ENCODE data around the gene GDF11. TPM values are rescaled to one million over a fixed set of nuclear protein-coding genes. Genes with fewer than 3 reads are reported as not detected.

The GDF11 gene
- total RNA-seq, 1 experiment from 2014 or later, result 9.4 TPM

DNA sequence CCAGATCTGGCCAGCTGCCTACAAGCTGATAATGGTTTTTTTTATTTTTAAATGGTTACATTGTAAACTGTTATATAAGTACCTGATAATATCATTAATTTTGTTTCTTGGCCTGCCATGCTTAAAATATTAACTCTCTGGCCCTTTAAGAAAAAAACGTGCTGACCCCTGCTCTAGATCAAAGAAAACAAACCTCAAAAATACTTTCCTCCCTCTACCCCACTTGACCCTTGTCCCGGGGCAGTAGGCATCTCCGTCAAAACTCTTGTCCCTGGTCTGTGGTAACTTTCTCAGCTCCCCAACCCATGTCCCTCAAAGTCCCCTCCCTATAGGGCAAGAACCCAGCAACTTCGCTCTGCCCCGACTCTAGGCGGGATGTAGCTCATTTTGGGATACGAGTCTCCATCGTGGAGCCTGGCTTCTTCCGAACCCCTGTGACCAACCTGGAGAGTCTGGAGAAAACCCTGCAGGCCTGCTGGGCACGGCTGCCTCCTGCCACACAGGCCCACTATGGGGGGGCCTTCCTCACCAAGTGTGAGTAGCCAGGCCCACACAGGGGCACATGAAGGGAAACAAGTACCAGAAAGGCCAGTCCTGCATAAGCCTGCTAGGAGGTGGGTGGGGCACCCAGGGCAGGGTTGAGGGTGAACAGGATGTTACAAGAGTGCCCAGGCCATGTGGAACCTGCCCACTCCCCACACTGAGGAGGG is 19.3 kb upstream of the GDF11 start:
- peak in 1 of 2 experiments; percentile 15 for DNase-seq
- no peak overlapping the region for H3K27ac ChIP-seq
- no peaks in the 10 kb centered on the region for H3K9me2 ChIP-seq (ENCODE audit: insufficient read depth)
- peaks cover 21% of the 10 kb centered on the region for H3K79me2 ChIP-seq (ENCODE audit: low read depth)
- no peaks in the 10 kb centered on the region for H3K9me3 ChIP-seq (ENCODE audit: insufficient read depth, low read depth)
- H3K27me3 ChIP-seq (ENCODE audit: insufficient read depth, low read depth), result no peaks in the 10 kb centered on the region
- no peak for TF ChIP-seq EZH2 (IDR thresholded peaks at IDR 0.05; ENCODE audit: low read depth)
- TF ChIP-seq, protein P1, sequence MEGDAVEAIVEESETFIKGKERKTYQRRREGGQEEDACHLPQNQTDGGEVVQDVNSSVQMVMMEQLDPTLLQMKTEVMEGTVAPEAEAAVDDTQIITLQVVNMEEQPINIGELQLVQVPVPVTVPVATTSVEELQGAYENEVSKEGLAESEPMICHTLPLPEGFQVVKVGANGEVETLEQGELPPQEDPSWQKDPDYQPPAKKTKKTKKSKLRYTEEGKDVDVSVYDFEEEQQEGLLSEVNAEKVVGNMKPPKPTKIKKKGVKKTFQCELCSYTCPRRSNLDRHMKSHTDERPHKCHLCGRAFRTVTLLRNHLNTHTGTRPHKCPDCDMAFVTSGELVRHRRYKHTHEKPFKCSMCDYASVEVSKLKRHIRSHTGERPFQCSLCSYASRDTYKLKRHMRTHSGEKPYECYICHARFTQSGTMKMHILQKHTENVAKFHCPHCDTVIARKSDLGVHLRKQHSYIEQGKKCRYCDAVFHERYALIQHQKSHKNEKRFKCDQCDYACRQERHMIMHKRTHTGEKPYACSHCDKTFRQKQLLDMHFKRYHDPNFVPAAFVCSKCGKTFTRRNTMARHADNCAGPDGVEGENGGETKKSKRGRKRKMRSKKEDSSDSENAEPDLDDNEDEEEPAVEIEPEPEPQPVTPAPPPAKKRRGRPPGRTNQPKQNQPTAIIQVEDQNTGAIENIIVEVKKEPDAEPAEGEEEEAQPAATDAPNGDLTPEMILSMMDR (conservative IDR thresholded peaks at IDR 0.05), result no peak
- H4K20me1 ChIP-seq (ENCODE audit: insufficient read depth), result peaks cover 34% of the 10 kb centered on the region
- no TSS peak for BruUV-seq (replicated peaks)
- peaks cover 11% of the 10 kb centered on the region; the same call in 1 of the 2 replicates for H3K36me3 ChIP-seq (ENCODE audit: low read depth)
- no peak overlapping the region for H3K4me2 ChIP-seq
- CTCF ChIA-PET, result interaction anchor here (0.6 kb wide), 2 partner anchors 77 to 320 kb away, joined by 3 read pairs; no protein-coding TSS in a partner anchor
- no peak overlapping the region for H2AFZ ChIP-seq
- H3K4me3 ChIP-seq, result no peak overlapping the region
- POLR2A ChIA-PET (ENCODE audit: unreplicated experiment), result interaction anchor here (0.5 kb wide), 1 partner anchor 368 kb away, joined by 17 read pairs; no protein-coding TSS in a partner anchor
- peaks cover 57% of the 10 kb centered on the region for H3F3A ChIP-seq (ENCODE audit: insufficient read depth, low read depth)
- intact Hi-C loops (cut with micrococcal nuclease; ENCODE audit: unreplicated experiment), result loop anchor here (10.0 kb wide), 1 partner anchor 729 kb away; no protein-coding TSS in a partner anchor
- H3K4me1 ChIP-seq (replicated peaks; ENCODE audit: insufficient read depth), result peaks cover 43% of the 10 kb centered on the region

DNA sequence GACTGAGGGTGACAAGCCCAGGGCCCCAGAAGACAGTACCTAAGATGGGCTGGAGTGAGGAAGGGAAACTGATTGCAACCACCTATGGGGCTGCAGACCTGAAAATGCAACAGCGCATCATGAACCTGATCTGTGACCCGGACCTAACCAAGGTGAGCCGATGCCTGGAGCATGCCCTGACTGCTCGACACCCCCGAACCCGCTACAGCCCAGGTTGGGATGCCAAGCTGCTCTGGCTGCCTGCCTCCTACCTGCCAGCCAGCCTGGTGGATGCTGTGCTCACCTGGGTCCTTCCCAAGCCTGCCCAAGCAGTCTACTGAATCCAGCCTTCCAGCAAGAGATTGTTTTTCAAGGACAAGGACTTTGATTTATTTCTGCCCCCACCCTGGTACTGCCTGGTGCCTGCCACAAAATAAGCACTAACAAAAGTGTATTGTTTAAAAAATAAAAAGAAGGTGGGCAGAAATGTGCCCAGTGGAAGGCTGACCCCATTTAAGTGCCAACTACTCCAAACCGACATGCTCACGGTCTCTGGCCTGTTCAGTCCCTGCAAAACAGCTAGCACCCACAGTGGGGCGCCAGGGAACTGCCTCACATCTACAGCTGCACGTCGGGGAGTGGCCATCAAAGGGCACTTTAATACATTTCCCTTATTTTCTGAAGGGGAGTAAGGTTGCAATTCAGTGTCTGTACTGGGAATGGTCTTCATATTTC is 18.5 kb upstream of the GDF11 start:
- peak; percentile 34 to 43 for DNase-seq
- no TSS peak for BruUV-seq (replicated peaks)
- TF ChIP-seq, protein P1 (conservative IDR thresholded peaks at IDR 0.05), result peak; percentile 59
- TF ChIP-seq EZH2 (IDR thresholded peaks at IDR 0.05; ENCODE audit: low read depth), result no peak
- ChIA-PET CTCF (interaction anchor here (0.5 to 0.6 kb wide), 2 partner anchors 1423 to 1751 kb away, joined by 4 to 6 read pairs; no protein-coding TSS in a partner anchor), POLR2A (ENCODE audit: unreplicated experiment) (no interaction called here)
- H3K4me3 ChIP-seq, result no peak overlapping the region
- H3F3A ChIP-seq (ENCODE audit: insufficient read depth, low read depth), result peaks cover 61% of the 10 kb centered on the region
- no peak overlapping the region for H2AFZ ChIP-seq
- H3K27me3 ChIP-seq (ENCODE audit: insufficient read depth, low read depth), result no peaks in the 10 kb centered on the region
- no peak overlapping the region for H3K4me2 ChIP-seq
- H3K79me2 ChIP-seq (ENCODE audit: low read depth), result peaks cover 21% of the 10 kb centered on the region
- peaks cover 43% of the 10 kb centered on the region for H3K4me1 ChIP-seq (replicated peaks; ENCODE audit: insufficient read depth)
- H4K20me1 ChIP-seq (ENCODE audit: insufficient read depth), result peaks cover 34% of the 10 kb centered on the region
- H3K36me3 ChIP-seq (ENCODE audit: low read depth), result peaks cover 11% of the 10 kb centered on the region; the same call in 1 of the 2 replicates
- intact Hi-C loops (cut with micrococcal nuclease; ENCODE audit: unreplicated experiment), result loop anchor here (10.0 kb wide), 1 partner anchor 730 kb away; no protein-coding TSS in a partner anchor
- H3K27ac ChIP-seq, result no peak overlapping the region
- H3K9me3 ChIP-seq (ENCODE audit: insufficient read depth, low read depth), result no peaks in the 10 kb centered on the region
- H3K9me2 ChIP-seq (ENCODE audit: insufficient read depth), result no peaks in the 10 kb centered on the region

DNA sequence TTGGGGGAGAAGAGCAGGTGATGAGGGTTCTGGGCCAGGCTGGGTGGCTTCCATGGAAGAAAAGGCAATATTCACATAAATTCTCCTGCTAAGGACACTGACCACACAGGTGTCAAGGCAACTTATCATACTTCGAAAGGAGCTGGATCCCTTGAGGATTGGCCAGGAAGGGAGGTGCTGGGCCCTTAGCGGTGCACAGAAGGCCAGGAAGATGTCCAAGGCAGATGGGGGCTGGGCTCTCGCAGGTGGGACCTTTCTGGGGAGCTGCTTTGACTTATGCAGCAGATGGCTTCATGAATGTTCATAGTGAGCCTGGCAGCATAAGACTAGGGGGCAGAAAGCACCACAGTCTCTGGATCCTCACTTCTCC is 18.0 kb upstream of the GDF11 start:
- peaks cover 11% of the 10 kb centered on the region; the same call in 1 of the 2 replicates for H3K36me3 ChIP-seq (ENCODE audit: low read depth)
- H3K79me2 ChIP-seq (ENCODE audit: low read depth), result peaks cover 21% of the 10 kb centered on the region
- ChIA-PET POLR2A (ENCODE audit: unreplicated experiment) (no interaction called here), CTCF (interaction anchor here (0.6 kb wide), 1 partner anchor 1750 kb away, joined by 4 read pairs; no protein-coding TSS in a partner anchor)
- peak in 1 of 2 experiments; percentile 23 for DNase-seq
- H3F3A ChIP-seq (ENCODE audit: insufficient read depth, low read depth), result peaks cover 66% of the 10 kb centered on the region
- TF ChIP-seq EZH2 (IDR thresholded peaks at IDR 0.05; ENCODE audit: low read depth), result no peak
- TF ChIP-seq, protein P1 (conservative IDR thresholded peaks at IDR 0.05), result no peak
- H3K4me2 ChIP-seq, result no peak overlapping the region
- H2AFZ ChIP-seq, result no peak overlapping the region
- H3K9me2 ChIP-seq (ENCODE audit: insufficient read depth), result no peaks in the 10 kb centered on the region
- no peaks in the 10 kb centered on the region for H3K9me3 ChIP-seq (ENCODE audit: insufficient read depth, low read depth)
- peaks cover 34% of the 10 kb centered on the region for H4K20me1 ChIP-seq (ENCODE audit: insufficient read depth)
- no TSS peak for BruUV-seq (replicated peaks)
- intact Hi-C loops (cut with micrococcal nuclease; ENCODE audit: unreplicated experiment), result loop anchor here (10.0 kb wide), 1 partner anchor 730 kb away; no protein-coding TSS in a partner anchor
- no peaks in the 10 kb centered on the region for H3K27me3 ChIP-seq (ENCODE audit: insufficient read depth, low read depth)
- H3K4me3 ChIP-seq, result no peak overlapping the region
- peaks cover 44% of the 10 kb centered on the region for H3K4me1 ChIP-seq (replicated peaks; ENCODE audit: insufficient read depth)
- no peak overlapping the region for H3K27ac ChIP-seq

All from PC-9 (cell line).